Breast epithelium (tissue), 4 donors: Measurements from ENCODE around the gene ITPR2. TPM values are rescaled to one million over a fixed set of nuclear protein-coding genes. Genes with fewer than 3 reads are reported as not detected.

ENCODE experiments used
- DNase-seq, 2 donors: peaks; one replicate each; pipeline ENCODE4 v3.0.0-alpha.2; 2019; ENCODE audit warnings: low spot score in 2 of 2
- H3K27ac ChIP-seq, 2 donors: fragments of 200-600 bp; sonication (generic) in 1 of 2; one replicate each; pipeline ENCODE4 v1.5.1; 2016 to 2019; ENCODE audit warnings: mild to moderate bottlenecking in 1 of 2
- H3K27me3 ChIP-seq, 2 donors: fragments of 200-600 bp; sonication (generic) in 1 of 2; one replicate each; pipeline versions ENCODE4 v1.5.1 to v1.6.0; 2017 to 2019; ENCODE audit warnings: control low read depth in 1 of 2, mild to moderate bottlenecking in 1 of 2
- H3K36me3 ChIP-seq: fragments of 200-600 bp; one replicate; pipeline ENCODE4 v1.5.1; 2019
- H3K4me1 ChIP-seq, 2 donors: fragments of 200-600 bp; sonication (generic); one replicate each; pipeline ENCODE4 v1.5.1; 2016 to 2019; ENCODE audit warnings: control low read depth in 1 of 2
- H3K4me3 ChIP-seq, 3 donors: fragments of 200-600 bp; sonication (generic); 1 replicate in 2 of 3; 2 replicates in 1 of 3; pipeline ENCODE4 v1.5.1; 2016 to 2019; ENCODE audit warnings: mild to moderate bottlenecking in 3 of 3, moderate library complexity in 2 of 3
- H3K9me3 ChIP-seq, 2 donors: fragments of 200-600 bp; sonication (generic) in 1 of 2; one replicate each; pipeline ENCODE4 v1.5.1; 2016 to 2019; ENCODE audit warnings: control low read depth in 1 of 2
- CTCF ChIP-seq, 3 donors: fragments of 450-650 bp; IDR thresholded peaks; one replicate each; pipeline ENCODE4 v1.5.1; 2016 to 2017; ENCODE audit warnings: antibody characterized with exemption in 3 of 3, mild to moderate bottlenecking in 3 of 3, moderate library complexity in 3 of 3
- POLR2A ChIP-seq: fragments of 450-650 bp; IDR thresholded peaks from one replicate; pipeline ENCODE4 v1.6.1; 2016; ENCODE audit warnings: antibody characterized with exemption, mild to moderate bottlenecking, moderate library complexity
- POLR2AphosphoS5 ChIP-seq, 3 donors: sonication (generic); formaldehyde crosslinking; IDR thresholded peaks; one replicate each; pipeline ENCODE4 v1.6.1; 2017; ENCODE audit warnings: antibody characterized with exemption in 3 of 3
- intact Hi-C: fragments of 100-400 bp; cut with DNase I; formaldehyde crosslinking; loops from one replicate; pipeline ENCODE4 v1.15.1; 2023; ENCODE audit warnings: low total_unique reads
- total RNA-seq, 3 donors: library from RNA; depleted of rRNA; stranded (reverse); fragments of >200 nt; gene quantifications; one replicate each; pipeline ENCODE4 v1.1.0, GENCODE V29; 2016

Gene ITPR2
- total RNA-seq = 10 to 100 TPM; 47.2 to 95.0 (median 66.5) TPM

- H3K9me3 ChIP-seq = no peaks in the 10 kb centered on the region
- peak within 1 kb of the TSS; percentile 90 to 94 for H3K27ac ChIP-seq
- no peaks in the 10 kb centered on the region for H3K4me1 ChIP-seq
- H3K4me3 ChIP-seq = peak within 1 kb of the TSS; percentile 75 to 92 (median 86)
- TF ChIP-seq POLR2A (peak; percentile 91), POLR2AphosphoS5 (IDR thresholded peaks at IDR 0.05) (peak; percentile 84 to 92 (median 86)), CTCF (IDR thresholded peaks at IDR 0.05) (peak in 1 of 3 donors; percentile 18)
- DNase-seq = peak; percentile 93 to 95
- no peaks in the 10 kb centered on the region for H3K27me3 ChIP-seq
- intact Hi-C loops = no loop called here
- H3K36me3 ChIP-seq = no peaks in the 10 kb centered on the region
These were observed at the start of gene ITPR2 for GRCh38 chr12:26832822-26833742. ITPR2 (minus strand) TSS chr12:26833194; CDS start chr12:26832781, 413 bp downstream.

GRCh38 chr12:26880625-26881024, 47.6 kb upstream of the ITPR2 start:
- no peak overlapping the region for H3K27ac ChIP-seq
- no peaks in the 10 kb centered on the region for H3K27me3 ChIP-seq
- no peaks in the 10 kb centered on the region for H3K36me3 ChIP-seq
- TF ChIP-seq POLR2AphosphoS5 (IDR thresholded peaks at IDR 0.05) = no peak
- no peak for TF ChIP-seq POLR2A
- no peak for TF ChIP-seq CTCF (IDR thresholded peaks at IDR 0.05)
- H3K4me1 ChIP-seq = no peaks in the 10 kb centered on the region
- no peak for DNase-seq
- no peak overlapping the region for H3K4me3 ChIP-seq
- no peaks in the 10 kb centered on the region for H3K9me3 ChIP-seq
- intact Hi-C loops = no loop called here

- intact Hi-C loops = no loop called here
- TF ChIP-seq CTCF (IDR thresholded peaks at IDR 0.05) = no peak
- no peak for TF ChIP-seq POLR2AphosphoS5 (IDR thresholded peaks at IDR 0.05)
- TF ChIP-seq POLR2A = no peak
- peak; percentile 74 to 75 for DNase-seq
- Histone ChIP-seq H3K4me1 (no peaks in the 10 kb centered on the region), H3K27ac (peak overlapping the region; percentile 68 to 69), H3K4me3 (no peak overlapping the region), H3K27me3 (no peaks in the 10 kb centered on the region), H3K36me3 (no peaks in the 10 kb centered on the region), H3K9me3 (no peaks in the 10 kb centered on the region)
These were observed 45.7 kb upstream of the ITPR2 start for GRCh38 chr12:26878661-26879119.

- Histone ChIP-seq H3K36me3 (no peaks in the 10 kb centered on the region), H3K4me1 (no peaks in the 10 kb centered on the region), H3K4me3 (no peak overlapping the region), H3K27ac (no peak overlapping the region), H3K9me3 (no peaks in the 10 kb centered on the region), H3K27me3 (no peaks in the 10 kb centered on the region)
- intact Hi-C loops = no loop called here
- TF ChIP-seq POLR2AphosphoS5 (IDR thresholded peaks at IDR 0.05) (no peak), POLR2A (no peak), CTCF (IDR thresholded peaks at IDR 0.05) (no peak)
- no peak for DNase-seq
These were observed 41.7 kb upstream of the ITPR2 start for GRCh38 chr12:26874501-26875296.
